Gastroesophageal sphincter (tissue), 4 donors: ENCODE measurements around the gene AGBL4. TPM values are rescaled to one million over a fixed set of nuclear protein-coding genes. Genes with fewer than 3 reads are reported as not detected.
A peak's percentile ranks its signal among the peaks of the same experiment; 100 is the strongest.

Experiments
- ATAC-seq: fragments of 150-250 bp; one replicate; pipeline ENCODE4 v1.9.1; 2016; ENCODE audit warnings: mild to moderate bottlenecking, moderate library complexity
- H3K27ac ChIP-seq, 4 donors: fragments of 200-600 bp; sonication (generic) in 3 of 4; 1 replicate in 3 of 4; 2 replicates in 1 of 4; pipeline ENCODE4 v1.5.1; 2016 to 2019
- H3K27me3 ChIP-seq: fragments of 200-600 bp; sonication (generic); one replicate; pipeline ENCODE4 v1.5.1; 2019
- H3K36me3 ChIP-seq, 2 donors: fragments of 200-600 bp; sonication (generic); one replicate each; pipeline ENCODE4 v1.5.1; 2019; ENCODE audit warnings: control low read depth in 1 of 2
- H3K4me1 ChIP-seq, 3 donors: fragments of 200-600 bp; sonication (generic); 1 replicate in 2 of 3; 2 replicates in 1 of 3; pipeline ENCODE4 v1.5.1; 2016 to 2019; ENCODE audit warnings: control low read depth in 2 of 3
- H3K4me3 ChIP-seq, 2 donors: fragments of 200-600 bp; sonication (generic); one replicate each; pipeline ENCODE4 v1.5.1; 2019; ENCODE audit warnings: mild to moderate bottlenecking in 1 of 2, moderate library complexity in 1 of 2
- H3K9me3 ChIP-seq, 3 donors: fragments of 200-600 bp; sonication (generic); one replicate each; pipeline ENCODE4 v1.5.1; 2017 to 2019; ENCODE audit warnings: control low read depth in 2 of 3
- CTCF ChIP-seq, 4 experiments: fragments of 200-600 bp in 2 of 4; fragments of 450-650 bp in 2 of 4; sonication (generic) in 1 of 4; IDR thresholded peaks; one replicate each; pipeline ENCODE4 v1.5.1; 2017 to 2019; ENCODE audit warnings: antibody characterized with exemption in 4 of 4, mild to moderate bottlenecking in 2 of 4, moderate library complexity in 2 of 4
- EP300 ChIP-seq: sonication (generic); formaldehyde crosslinking; IDR thresholded peaks from one replicate; pipeline ENCODE4 v1.6.1; 2017; ENCODE audit warnings: antibody characterized with exemption, mild to moderate bottlenecking
- POLR2A ChIP-seq, 2 donors: fragments of 450-650 bp; IDR thresholded peaks; one replicate each; pipeline ENCODE4 v1.6.1; 2017; ENCODE audit warnings: antibody characterized with exemption in 2 of 2, mild to moderate bottlenecking in 2 of 2, moderate library complexity in 1 of 2
- POLR2AphosphoS5 ChIP-seq: sonication (generic); formaldehyde crosslinking; IDR thresholded peaks from one replicate; pipeline ENCODE4 v1.6.1; 2017; ENCODE audit warnings: antibody characterized with exemption
- WGBS, 2 donors: methylation state at CpG; one replicate each; pipeline ENCODE4 v1.1.5; 2018; ENCODE audit warnings: low coverage in 1 of 2; 5-methylcytosine and 5-hydroxymethylcytosine counted together
- total RNA-seq, 4 donors: library from RNA; depleted of rRNA; stranded (reverse); fragments of >200 nt; gene quantifications; one replicate each; pipeline ENCODE4 v1.1.0, GENCODE V29; 2016

The AGBL4 gene
- total RNA-seq, 4 donors from 2014 or later, result 1.6 TPM; not detected in 3

DNA sequence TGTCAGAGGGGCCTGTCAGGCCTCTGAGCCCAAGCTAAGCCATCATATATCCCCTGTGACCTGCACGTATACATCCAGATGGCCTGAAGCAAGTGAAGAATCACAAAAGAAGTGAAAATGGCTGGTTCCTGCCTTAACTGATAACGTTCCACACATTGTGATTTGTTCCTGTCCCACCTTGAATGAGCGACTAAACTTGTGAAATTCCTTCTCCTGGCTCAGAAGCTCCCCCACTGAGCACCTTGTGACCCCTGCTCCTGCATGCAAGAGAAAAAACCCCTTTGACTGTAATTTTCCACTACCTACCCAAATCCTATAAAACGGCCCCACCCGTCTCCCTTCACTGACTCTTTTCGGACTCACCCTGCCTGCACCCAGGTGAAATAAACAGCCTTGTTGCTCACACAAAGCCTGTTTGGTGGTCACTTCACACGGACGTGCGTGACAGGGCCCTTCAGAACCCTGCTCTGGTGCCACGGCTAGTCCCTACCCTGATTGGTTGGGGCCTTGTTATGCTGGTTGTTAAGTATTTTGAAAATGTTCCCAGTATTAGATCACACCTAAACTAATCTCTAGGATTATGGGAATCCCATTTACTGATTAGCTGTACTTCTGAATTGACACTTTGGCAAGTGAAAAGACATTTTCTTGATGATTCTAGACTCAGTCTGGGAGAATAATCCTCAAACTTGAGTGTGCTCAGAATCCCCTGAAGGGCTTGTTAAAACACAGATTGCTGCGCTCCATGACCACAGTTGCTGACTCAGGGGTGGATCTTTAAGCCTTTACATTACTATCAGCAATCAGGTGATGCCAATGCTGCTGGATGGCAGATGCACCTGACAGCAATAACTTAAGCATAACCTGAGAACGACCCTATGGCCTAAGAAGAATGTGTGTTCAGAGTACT, 1523.0 kb downstream of the AGBL4 start:
- H3K36me3 ChIP-seq, result no peaks in the 10 kb centered on the region
- no peak for TF ChIP-seq CTCF (IDR thresholded peaks at IDR 0.05)
- TF ChIP-seq POLR2A (IDR thresholded peaks at IDR 0.05), result no peak
- TF ChIP-seq POLR2AphosphoS5, result no peak
- TF ChIP-seq EP300, result no peak
- H3K4me3 ChIP-seq, result no peak overlapping the region
- no peaks in the 10 kb centered on the region for H3K27me3 ChIP-seq
- no peaks in the 10 kb centered on the region for H3K9me3 ChIP-seq
- no peak overlapping the region for H3K27ac ChIP-seq
- ATAC-seq, result no peak
- peaks cover 0 to 6% (median 0%) of the 10 kb centered on the region in 3 donors for H3K4me1 ChIP-seq
- 64 to 98% methylated on average over 6 to 10 of the region's 12 CpGs for WGBS, 2 donors

GRCh38 chr1:48499211-48499735, 1524.5 kb downstream of the AGBL4 start:
- WGBS, 2 donors, result 80 to 82% methylated on average over 6 to 7 of the region's 8 CpGs
- no peaks in the 10 kb centered on the region for H3K27me3 ChIP-seq
- no peak for TF ChIP-seq POLR2A (IDR thresholded peaks at IDR 0.05)
- TF ChIP-seq POLR2AphosphoS5, result no peak
- no peak for TF ChIP-seq EP300
- no peak for TF ChIP-seq CTCF (IDR thresholded peaks at IDR 0.05)
- peaks cover 0 to 12% (median 0%) of the 10 kb centered on the region in 3 donors for H3K4me1 ChIP-seq
- no peak overlapping the region for H3K27ac ChIP-seq
- no peak overlapping the region for H3K4me3 ChIP-seq
- H3K9me3 ChIP-seq, result no peaks in the 10 kb centered on the region
- ATAC-seq, result no peak
- no peaks in the 10 kb centered on the region for H3K36me3 ChIP-seq

DNA sequence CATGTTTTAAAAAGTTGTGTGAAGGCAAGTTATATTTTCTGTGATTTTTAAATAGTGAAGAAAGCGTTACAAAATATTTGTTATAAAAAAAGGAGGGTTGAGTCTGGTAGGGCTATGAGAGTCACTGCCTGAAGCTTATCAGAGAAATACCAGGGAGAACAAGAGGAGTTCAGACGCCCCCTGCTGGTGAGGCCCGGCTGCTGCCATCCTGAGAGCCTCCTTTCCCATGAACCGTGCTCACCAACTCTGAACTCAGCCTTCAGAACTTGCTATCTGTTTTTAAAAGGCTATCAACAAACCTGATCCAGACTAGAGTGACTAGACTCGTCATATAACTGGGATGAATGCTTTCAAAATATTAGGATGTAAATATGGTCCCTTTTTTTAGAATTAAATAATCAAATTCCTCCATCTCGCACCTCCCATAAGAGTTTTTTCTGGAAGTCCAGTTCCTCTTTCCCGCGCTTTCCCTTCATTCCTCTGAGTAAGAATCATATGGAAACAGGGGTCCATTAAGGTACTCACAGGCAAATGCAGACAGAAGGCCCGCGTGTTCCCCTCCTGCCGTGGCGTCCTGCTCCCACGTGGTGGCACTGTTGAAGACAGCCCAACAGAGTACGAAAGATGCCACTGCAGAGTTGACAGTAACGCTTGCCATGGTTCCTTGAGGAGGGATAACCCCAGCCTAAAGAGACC, 1525.5 kb downstream of the AGBL4 start:
- H3K4me1 ChIP-seq, result peaks cover 0 to 19% (median 0%) of the 10 kb centered on the region in 3 donors
- no peak overlapping the region for H3K4me3 ChIP-seq
- H3K36me3 ChIP-seq, result no peaks in the 10 kb centered on the region
- TF ChIP-seq POLR2AphosphoS5 (no peak), CTCF (IDR thresholded peaks at IDR 0.05) (peak; percentile 83 to 94 (median 88))
- 26 to 29% methylated on average over 8 of the region's 15 CpGs for WGBS, 2 donors
- H3K27ac ChIP-seq, result no peak overlapping the region
- peak; percentile 80 for ATAC-seq
- no peaks in the 10 kb centered on the region for H3K9me3 ChIP-seq
- no peaks in the 10 kb centered on the region for H3K27me3 ChIP-seq

- TF ChIP-seq CTCF (IDR thresholded peaks at IDR 0.05), result no peak
- TF ChIP-seq POLR2A (IDR thresholded peaks at IDR 0.05), result no peak
- no peak for TF ChIP-seq POLR2AphosphoS5
- TF ChIP-seq EP300, result no peak
- Histone ChIP-seq H3K36me3 (no peaks in the 10 kb centered on the region), H3K4me3 (no peak overlapping the region), H3K27ac (no peak overlapping the region), H3K27me3 (no peaks in the 10 kb centered on the region), H3K9me3 (no peaks in the 10 kb centered on the region), H3K4me1 (peaks cover 0 to 25% (median 0%) of the 10 kb centered on the region in 3 donors)
- ATAC-seq, result no peak
- 92 to 96% methylated on average over 2 to 3 of the region's 3 CpGs for WGBS, 2 donors
These were observed 1527.8 kb downstream of the AGBL4 start for GRCh38 chr1:48495911-48496310.
